Natural killer cell (primary cell): ENCODE data around the gene CAPN13. TPM values are rescaled to one million over a fixed set of nuclear protein-coding genes. Genes with fewer than 3 reads are reported as not detected.

Source experiments
- ATAC-seq, 3 donors: fragments of 150-1000 bp in 2 of 3; fragments of 200-7000 bp in 1 of 3; cut with Tn5 transposase; 1 replicate in 1 of 3; 2 replicates in 2 of 3; pipeline ENCODE4 v1.10.0; 2021; ENCODE audit warnings: mild to moderate bottlenecking in 2 of 3, moderate library complexity in 2 of 3
- DNase-seq, 2 donors: peaks; one replicate each; pipeline versions ENCODE4 v3.0.0 to v3.0.0-alpha.2; 2013 to 2021; ENCODE audit warnings: mixed read lengths in 1 of 2
- H3K27ac ChIP-seq: one replicate; pipeline ENCODE4 v1.5.1; 2013; ENCODE audit warnings: mild to moderate bottlenecking, low read length
- H3K27me3 ChIP-seq: one replicate; pipeline ENCODE4 v1.6.1; 2013; ENCODE audit warnings: low read length; ENCODE audit not compliant: control insufficient read depth, insufficient read depth
- H3K36me3 ChIP-seq: one replicate; pipeline ENCODE4 v1.6.1; 2013; ENCODE audit warnings: low read length; ENCODE audit not compliant: control insufficient read depth, insufficient read depth
- H3K4me1 ChIP-seq: one replicate; pipeline ENCODE4 v1.6.1; 2013; ENCODE audit warnings: low read length; ENCODE audit not compliant: control insufficient read depth, insufficient read depth
- H3K4me3 ChIP-seq: one replicate; pipeline ENCODE4 v1.5.1; 2013; ENCODE audit warnings: low read length
- H3K9me3 ChIP-seq: one replicate; pipeline ENCODE4 v1.6.1; 2013; ENCODE audit warnings: low read length; ENCODE audit not compliant: control insufficient read depth, insufficient read depth
- H3K27ac Mint-ChIP-seq, 2 donors: one replicate each; pipeline ENCODE4 v1.8.0; 2022; ENCODE audit warnings: mild to moderate bottlenecking in 2 of 2, mixed read lengths in 2 of 2, moderate library complexity in 1 of 2
- H3K27me3 Mint-ChIP-seq, 2 donors: one replicate each; pipeline ENCODE4 v1.8.0; 2022; ENCODE audit warnings: low read depth in 2 of 2, mixed read lengths in 2 of 2
- H3K36me3 Mint-ChIP-seq: one replicate; pipeline ENCODE4 v1.8.0; 2022; ENCODE audit warnings: mixed read lengths
- H3K4me1 Mint-ChIP-seq, 2 donors: one replicate each; pipeline ENCODE4 v1.8.0; 2022; ENCODE audit warnings: mixed read lengths in 2 of 2
- H3K4me3 Mint-ChIP-seq: one replicate; pipeline ENCODE4 v1.8.0; 2022; ENCODE audit warnings: mild to moderate bottlenecking, moderate library complexity, mixed read lengths
- H3K9me3 Mint-ChIP-seq, 2 donors: one replicate each; pipeline ENCODE4 v1.8.0; 2022; ENCODE audit warnings: mixed read lengths in 2 of 2
- CTCF ChIP-seq: fragments of 200-600 bp; IDR thresholded peaks from one replicate; pipeline ENCODE4 v1.8.0; 2022; ENCODE audit warnings: antibody characterized with exemption
- WGBS: methylation state at CpG from one replicate; pipeline ENCODE4 v1.1.7; 2013; ENCODE audit warnings: missing lambda C conversion rate; ENCODE audit not compliant: insufficient coverage; 5-methylcytosine and 5-hydroxymethylcytosine counted together
- intact Hi-C: fragments of 100-400 bp; cut with micrococcal nuclease; formaldehyde crosslinking; loops from one replicate; pipeline ENCODE4 v1.14.2; 2022
- total RNA-seq, 4 donors: library from RNA; stranded (reverse); fragments of 120-200 nt in 1 of 4; gene quantifications; one replicate each; pipeline versions ENCODE4 v1.2.3 to v1.2.4, GENCODE V29; 2013 to 2022

The CAPN13 gene
- total RNA-seq, 3 donors from 2014 or later (not counting 1 experiment from before 2014, with no cell fraction given), result not detected

- WGBS, result 91% methylated on average over 18 of the region's 18 CpGs
- H3K27ac Mint-ChIP-seq, result no peak overlapping the region
- no peak for DNase-seq
- no peak for TF ChIP-seq CTCF
- H3K27me3 Mint-ChIP-seq, result peaks cover 3 to 9% of the 10 kb centered on the region in 2 donors
- no peaks in the 10 kb centered on the region for H3K4me1 Mint-ChIP-seq
- H3K9me3 Mint-ChIP-seq, result no peaks in the 10 kb centered on the region
- H3K9me3 ChIP-seq, result no peaks in the 10 kb centered on the region
- intact Hi-C loops, result no loop called here
- no peak overlapping the region for H3K4me3 Mint-ChIP-seq
- H3K36me3 Mint-ChIP-seq, result no peaks in the 10 kb centered on the region
- no peaks in the 10 kb centered on the region for H3K27me3 ChIP-seq
- no peak overlapping the region for H3K27ac ChIP-seq
- H3K4me1 ChIP-seq, result no peaks in the 10 kb centered on the region
- no peaks in the 10 kb centered on the region for H3K36me3 ChIP-seq
- ATAC-seq, result no peak
- H3K4me3 ChIP-seq, result no peak overlapping the region
Observed at GRCh38 chr2:30736461-30737325, 70.6 kb downstream of the CAPN13 start.

GRCh38 chr2:30733876-30734520 lies 73.2 kb downstream of the CAPN13 start:
- H3K4me3 ChIP-seq, result no peak overlapping the region
- H3K27me3 ChIP-seq, result no peaks in the 10 kb centered on the region
- no peaks in the 10 kb centered on the region for H3K36me3 ChIP-seq
- Mint-ChIP-seq H3K4me3 (no peak overlapping the region), H3K27me3 (peaks cover 3 to 9% of the 10 kb centered on the region in 2 donors), H3K27ac (no peak overlapping the region), H3K9me3 (no peaks in the 10 kb centered on the region), H3K4me1 (no peaks in the 10 kb centered on the region), H3K36me3 (no peaks in the 10 kb centered on the region)
- H3K27ac ChIP-seq, result no peak overlapping the region
- no peaks in the 10 kb centered on the region for H3K4me1 ChIP-seq
- DNase-seq (no peak), ATAC-seq (no peak)
- TF ChIP-seq CTCF, result no peak
- no peaks in the 10 kb centered on the region for H3K9me3 ChIP-seq
- intact Hi-C loops, result no loop called here
- WGBS, result 89% methylated on average over 15 of the region's 15 CpGs

GRCh38 chr2:30732876-30733275 lies 74.4 kb downstream of the CAPN13 start:
- no peaks in the 10 kb centered on the region for H3K9me3 Mint-ChIP-seq
- H3K36me3 ChIP-seq, result no peaks in the 10 kb centered on the region
- WGBS, result 91% methylated on average over 4 of the region's 4 CpGs

More at GRCh38 chr2:30732876-30733275, 74.4 kb downstream of the CAPN13 start:
- ATAC-seq (no peak), DNase-seq (no peak)
- intact Hi-C loops, result no loop called here
- no peak for TF ChIP-seq CTCF
- Histone ChIP-seq H3K4me3 (no peak overlapping the region), H3K27ac (no peak overlapping the region), H3K9me3 (no peaks in the 10 kb centered on the region), H3K4me1 (no peaks in the 10 kb centered on the region), H3K27me3 (no peaks in the 10 kb centered on the region)
- Mint-ChIP-seq H3K4me3 (no peak overlapping the region), H3K36me3 (no peaks in the 10 kb centered on the region), H3K27me3 (peaks cover under 1 to 7% of the 10 kb centered on the region in 2 donors), H3K27ac (no peak overlapping the region), H3K4me1 (no peaks in the 10 kb centered on the region)
